ENCODE results near the gene MPZL2.

GRCh38 chr11:118206391-118207031 is 57.6 kb downstream of the MPZL2 start:
- TF ChIP-seq CTCF (IDR thresholded peaks at IDR 0.05) (no peak), POLR2AphosphoS5 (IDR thresholded peaks at IDR 0.05) (no peak)

Measured in transverse colon (tissue), 4 donors.